Peyer's patch (tissue), 4 donors: ENCODE results near the gene BLM. TPM values are rescaled to one million over a fixed set of nuclear protein-coding genes. Genes with fewer than 3 reads are reported as not detected.

Experiments
- DNase-seq, 3 donors: peaks; one replicate each; pipeline ENCODE4 v3.0.0-alpha.2; 2017 to 2019
- H3K27ac ChIP-seq, 4 donors: fragments of 200-600 bp; sonication (generic); one replicate each; pipeline ENCODE4 v1.5.1; 2016 to 2019
- H3K27me3 ChIP-seq, 2 donors: fragments of 200-600 bp; sonication (generic); one replicate each; pipeline ENCODE4 v1.5.1; 2019
- H3K36me3 ChIP-seq, 3 donors: fragments of 200-600 bp; sonication (generic); one replicate each; pipeline ENCODE4 v1.5.1; 2016 to 2019
- H3K4me1 ChIP-seq, 4 donors: fragments of 200-600 bp; sonication (generic); one replicate each; pipeline ENCODE4 v1.5.1; 2016 to 2019
- H3K4me3 ChIP-seq, 4 donors: fragments of 200-600 bp; sonication (generic); 1 replicate in 3 of 4; 2 replicates in 1 of 4; pipeline ENCODE4 v1.5.1; 2016 to 2019; ENCODE audit warnings: mild to moderate bottlenecking in 1 of 4
- H3K9me3 ChIP-seq, 4 donors: fragments of 200-600 bp; sonication (generic); one replicate each; pipeline ENCODE4 v1.5.1; 2016 to 2019; ENCODE audit warnings: mild to moderate bottlenecking in 1 of 4
- CTCF ChIP-seq, 6 experiments: fragments of 450-650 bp in 4 of 6; fragments of 200-600 bp in 2 of 6; sonication (generic) in 1 of 6; IDR thresholded peaks; one replicate each; pipeline ENCODE4 v1.5.1; 2017 to 2019; ENCODE audit warnings: antibody characterized with exemption in 6 of 6, mild to moderate bottlenecking in 3 of 6, moderate library complexity in 1 of 6
- POLR2A ChIP-seq, 2 donors: fragments of 450-650 bp; IDR thresholded peaks; one replicate each; pipeline ENCODE4 v1.5.1; 2017; ENCODE audit warnings: antibody characterized with exemption in 2 of 2, mild to moderate bottlenecking in 2 of 2, moderate library complexity in 2 of 2
- total RNA-seq, 4 donors: library from RNA; depleted of rRNA; stranded (reverse); fragments of >200 nt; gene quantifications; one replicate each; pipeline ENCODE4 v1.1.0, GENCODE V29; 2016

Gene BLM
- total RNA-seq, 4 donors from 2014 or later, result 0.94 to 8.4 (median 4.2) TPM

- H3K36me3 ChIP-seq, result no peaks in the 10 kb centered on the region
- H3K4me3 ChIP-seq, result no peak overlapping the region
- no peak for DNase-seq
- H3K27me3 ChIP-seq, result no peaks in the 10 kb centered on the region
- H3K4me1 ChIP-seq, result no peaks in the 10 kb centered on the region
- no peak for TF ChIP-seq CTCF (IDR thresholded peaks at IDR 0.05)
- no peak for TF ChIP-seq POLR2A (IDR thresholded peaks at IDR 0.05)
- H3K9me3 ChIP-seq, result no peaks in the 10 kb centered on the region
- no peak overlapping the region for H3K27ac ChIP-seq
Observed at GRCh38 chr15:90744759-90745402, 27.7 kb downstream of the BLM start.

GRCh38 chr15:90749754-90750153 lies 32.6 kb downstream of the BLM start:
- TF ChIP-seq POLR2A (IDR thresholded peaks at IDR 0.05) (no peak), CTCF (IDR thresholded peaks at IDR 0.05) (no peak)
- Histone ChIP-seq H3K9me3 (no peaks in the 10 kb centered on the region), H3K36me3 (no peaks in the 10 kb centered on the region)

GRCh38 chr15:90750186-90750585 lies 33.0 kb downstream of the BLM start:
- no peak for DNase-seq
- TF ChIP-seq POLR2A (IDR thresholded peaks at IDR 0.05) (no peak), CTCF (IDR thresholded peaks at IDR 0.05) (no peak)
- H3K9me3 ChIP-seq, result no peaks in the 10 kb centered on the region

More at GRCh38 chr15:90749754-90750153, 32.6 kb downstream of the BLM start:
- DNase-seq, result no peak
- no peak overlapping the region for H3K27ac ChIP-seq
- H3K27me3 ChIP-seq, result no peaks in the 10 kb centered on the region
- no peaks in the 10 kb centered on the region for H3K4me1 ChIP-seq
- H3K4me3 ChIP-seq, result no peak overlapping the region

GRCh38 chr15:90751300-90751825 lies 34.2 kb downstream of the BLM start:
- TF ChIP-seq POLR2A (IDR thresholded peaks at IDR 0.05) (no peak), CTCF (IDR thresholded peaks at IDR 0.05) (no peak)
- H3K4me1 ChIP-seq, result no peaks in the 10 kb centered on the region
- no peak overlapping the region for H3K27ac ChIP-seq
- H3K27me3 ChIP-seq, result no peaks in the 10 kb centered on the region
- no peaks in the 10 kb centered on the region for H3K36me3 ChIP-seq
- H3K4me3 ChIP-seq, result no peak overlapping the region
- H3K9me3 ChIP-seq, result no peaks in the 10 kb centered on the region
- DNase-seq, result no peak

More at GRCh38 chr15:90750186-90750585, 33.0 kb downstream of the BLM start:
- no peaks in the 10 kb centered on the region for H3K27me3 ChIP-seq
- H3K36me3 ChIP-seq, result no peaks in the 10 kb centered on the region
- no peak overlapping the region for H3K27ac ChIP-seq
- no peaks in the 10 kb centered on the region for H3K4me1 ChIP-seq
- H3K4me3 ChIP-seq, result no peak overlapping the region

- Histone ChIP-seq H3K36me3 (no peaks in the 10 kb centered on the region), H3K27me3 (no peaks in the 10 kb centered on the region), H3K4me1 (no peaks in the 10 kb centered on the region), H3K4me3 (no peak overlapping the region), H3K9me3 (no peaks in the 10 kb centered on the region), H3K27ac (no peak overlapping the region)
- TF ChIP-seq POLR2A (IDR thresholded peaks at IDR 0.05) (no peak), CTCF (IDR thresholded peaks at IDR 0.05) (no peak)
- no peak for DNase-seq
Observed at GRCh38 chr15:90756916-90757315, 39.8 kb downstream of the BLM start.
